HG03378 (cell line): Measurements from ENCODE around the gene TMEM187.

Source experiments
- ATAC-seq: cut with Tn5 transposase; IDR thresholded peaks from one replicate; pipeline ENCODE4 v1.9.1; 2021; ENCODE audit warnings: mild to moderate bottlenecking, moderate library complexity; ENCODE audit not compliant: unreplicated experiment

The TMEM187 gene

GRCh38 chrX:153934762-153935325 lies 37.7 kb upstream of the TMEM187 start, which contains the start of gene NAA10:
TSS of gene NAA10 (minus strand) at chrX:153935037. CDS start at chrX:153934904, 133 bp downstream.
- ATAC-seq: no peak

GRCh38 chrX:153935326-153935851 lies 37.2 kb upstream of the TMEM187 start:
- ATAC-seq: no peak

DNA sequence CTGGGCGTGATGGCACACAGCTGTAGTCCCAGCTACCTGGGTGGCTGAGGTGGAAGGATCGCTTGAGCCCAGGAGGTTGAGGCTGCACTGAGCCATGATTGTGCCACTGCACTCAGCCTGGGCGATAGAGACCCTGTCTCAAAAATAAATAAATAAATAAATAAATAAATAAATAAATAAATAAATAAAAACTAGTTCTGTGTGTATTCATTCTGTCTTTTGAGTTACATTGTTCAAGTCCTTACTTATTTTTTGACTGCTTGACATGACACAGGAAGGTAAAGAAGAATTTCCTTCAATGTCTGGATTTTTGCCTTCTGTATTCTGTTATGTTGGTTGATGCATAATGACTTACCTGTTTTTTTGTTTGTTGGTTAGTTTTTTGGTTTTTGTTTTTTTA lies 35.5 kb upstream of the TMEM187 start:
- no peak for ATAC-seq

DNA sequence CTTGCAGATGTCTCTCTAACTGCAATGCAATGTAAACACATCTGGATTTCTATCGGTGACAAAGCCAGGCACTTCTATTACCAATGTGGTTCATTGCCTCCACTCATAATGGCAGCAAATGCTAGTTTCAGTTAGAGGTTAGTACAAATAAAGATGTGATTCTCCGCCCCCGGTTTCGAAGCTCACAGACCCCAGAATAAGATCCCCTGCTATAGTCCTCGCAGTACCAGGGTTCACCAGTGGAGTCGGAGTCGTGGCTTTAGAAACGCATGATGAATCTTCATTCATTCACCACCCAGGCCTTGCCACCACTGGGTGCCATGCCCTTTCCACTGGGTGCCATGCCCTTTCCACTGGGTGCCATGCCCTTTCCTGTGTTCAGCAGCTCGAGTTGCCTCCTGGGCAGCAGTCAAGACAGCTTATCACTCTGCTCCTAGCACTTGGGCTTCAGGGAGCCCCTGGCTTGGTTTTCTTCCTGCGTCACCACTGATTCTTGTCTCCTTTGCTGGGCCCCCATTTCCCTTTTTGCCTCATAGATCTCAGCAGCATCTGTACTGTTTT lies 34.2 kb upstream of the TMEM187 start:
- no peak for ATAC-seq

GRCh38 chrX:153939573-153939972 lies 33.0 kb upstream of the TMEM187 start:
- no peak for ATAC-seq

- no peak for ATAC-seq
These were observed 31.0 kb upstream of the TMEM187 start for GRCh38 chrX:153941336-153942252.

DNA sequence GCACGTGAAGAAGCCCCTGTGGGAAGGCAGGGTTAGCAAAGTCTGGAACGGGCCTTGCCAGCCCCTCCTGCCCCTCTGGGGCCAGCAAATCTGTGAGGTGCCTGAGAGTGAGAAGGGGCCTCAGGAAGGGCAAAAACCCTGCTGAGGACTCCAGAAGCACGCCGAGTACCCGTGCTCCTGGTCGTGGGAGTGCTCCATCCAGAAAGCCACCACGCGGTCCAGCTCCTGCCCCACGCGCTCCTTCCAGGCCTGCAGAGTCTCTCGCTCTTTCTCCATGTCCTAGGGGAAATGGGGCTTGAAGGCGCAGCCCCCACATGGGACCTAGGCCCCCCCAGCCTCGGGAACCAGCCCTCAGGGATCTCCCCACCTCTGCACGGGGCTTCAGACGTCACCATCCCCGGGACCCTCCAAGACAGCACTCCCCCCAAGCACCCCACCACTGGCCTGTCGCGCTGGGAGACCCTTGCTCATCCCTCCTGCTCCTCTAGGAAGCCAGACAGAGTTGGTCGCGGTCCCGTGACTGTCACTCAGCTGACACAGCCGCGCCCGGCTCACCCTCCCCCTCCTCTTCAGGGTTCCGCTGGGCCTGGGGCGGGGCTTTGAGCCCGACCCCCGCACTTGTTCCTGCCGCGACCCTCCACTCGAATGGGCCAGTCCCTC lies 28.3 kb upstream of the TMEM187 start, which contains the start of gene RENBP:
Gene RENBP, minus strand, starts transcription at position 504 of the 660 bp plus-strand sequence. Its CDS starts 33 bp downstream, at position 471.
- no peak for ATAC-seq

GRCh38 chrX:153944800-153945150 lies 27.8 kb upstream of the TMEM187 start:
- ATAC-seq: no peak

DNA sequence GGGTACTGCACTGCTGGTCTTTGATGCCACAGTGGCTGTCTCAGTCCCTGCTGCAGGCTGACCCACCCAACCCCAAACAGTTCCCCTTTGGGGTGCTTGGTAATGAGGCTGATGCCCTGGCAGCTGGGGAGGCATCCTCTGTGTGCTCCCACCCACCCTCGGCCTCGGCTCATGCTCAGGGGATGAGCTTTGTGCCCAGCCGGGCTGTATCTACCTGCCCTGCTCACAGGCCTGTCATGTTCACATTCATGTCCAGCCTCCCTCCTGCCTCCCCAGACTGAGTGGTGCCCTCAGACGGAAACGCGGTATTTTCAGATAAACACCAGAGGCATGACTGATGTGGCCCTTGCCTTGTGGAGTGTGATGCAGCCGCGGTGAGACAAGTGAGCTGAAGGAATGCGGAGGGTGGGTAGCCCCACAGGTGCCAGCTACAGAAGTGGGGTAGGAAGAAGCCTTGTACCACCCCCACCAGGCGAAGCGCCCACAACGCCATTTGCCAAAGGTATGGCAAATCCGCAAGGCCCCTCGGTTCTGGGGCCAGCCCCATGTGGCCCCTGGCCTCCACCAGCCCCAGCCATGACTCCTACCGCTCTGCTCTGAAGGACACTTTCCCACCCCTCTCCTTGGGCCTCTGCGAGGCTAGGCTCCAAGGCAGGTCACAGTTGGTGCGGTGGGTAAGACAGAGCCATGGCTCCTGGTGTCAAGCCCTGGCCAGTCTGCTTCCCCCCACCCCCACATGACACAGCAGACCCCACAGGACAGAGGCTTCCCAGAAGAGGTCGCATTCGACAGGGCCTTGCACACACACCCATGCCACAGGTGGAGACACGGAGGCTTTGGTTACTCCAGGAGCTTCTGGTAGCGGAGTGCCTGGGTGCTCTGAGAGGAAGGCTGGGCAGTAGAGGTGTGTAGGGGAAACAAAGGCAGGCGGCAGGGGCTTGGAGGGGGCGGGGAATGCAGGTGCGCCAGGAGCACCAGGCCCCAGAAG lies 26.3 kb upstream of the TMEM187 start:
- ATAC-seq: no peak

- ATAC-seq: peak; percentile 58
These were observed 25.4 kb upstream of the TMEM187 start for GRCh38 chrX:153947009-153947769.

- no peak for ATAC-seq
These were observed 24.5 kb upstream of the TMEM187 start for GRCh38 chrX:153948002-153948466.

DNA sequence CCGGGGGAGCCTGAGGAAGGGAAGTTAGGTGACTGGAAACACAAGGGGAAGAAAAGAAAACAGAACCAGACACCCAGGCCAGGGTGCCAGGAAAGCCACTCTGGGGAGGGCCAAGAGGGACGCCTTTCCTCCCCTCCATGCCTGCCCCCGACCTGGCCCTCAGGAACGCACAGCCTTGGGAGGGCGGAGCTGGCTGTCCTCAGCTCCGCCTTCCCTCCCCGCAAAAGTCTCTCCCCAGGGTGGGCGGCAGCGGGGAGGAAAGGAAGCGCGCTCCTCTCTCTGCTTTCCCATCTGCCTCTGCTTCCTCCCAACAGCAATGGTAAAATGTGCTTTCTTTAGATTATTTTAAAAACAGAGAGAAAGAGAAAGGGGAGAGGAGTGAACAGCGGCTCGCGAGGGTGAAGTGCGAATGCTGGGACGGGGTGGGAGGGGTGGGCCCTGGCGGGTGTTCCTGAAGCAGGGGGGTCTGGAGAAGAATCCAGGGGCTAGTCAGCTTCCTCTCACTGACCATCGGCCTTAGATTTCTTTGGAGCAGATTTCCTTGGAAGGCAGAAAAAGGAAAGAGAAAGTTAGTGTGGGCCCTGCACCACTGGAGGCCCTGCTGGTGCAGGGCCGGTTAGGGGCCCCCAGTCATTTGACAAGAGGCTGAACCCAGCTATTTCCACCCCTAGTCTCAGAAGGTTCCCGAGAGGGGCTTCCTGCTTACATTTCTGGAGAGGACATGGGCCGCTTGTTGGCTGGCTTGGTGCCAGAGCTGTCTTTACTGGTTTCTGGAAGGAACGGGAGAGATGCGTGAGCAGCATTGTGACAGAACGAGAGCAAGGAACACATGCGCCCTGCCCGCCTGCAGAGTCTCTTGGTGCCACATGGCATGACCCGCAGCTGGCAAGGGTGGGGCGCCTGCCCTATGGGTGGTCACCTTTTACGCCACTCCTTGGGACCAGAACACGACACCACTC lies 23.4 kb upstream of the TMEM187 start:
- no peak for ATAC-seq

DNA sequence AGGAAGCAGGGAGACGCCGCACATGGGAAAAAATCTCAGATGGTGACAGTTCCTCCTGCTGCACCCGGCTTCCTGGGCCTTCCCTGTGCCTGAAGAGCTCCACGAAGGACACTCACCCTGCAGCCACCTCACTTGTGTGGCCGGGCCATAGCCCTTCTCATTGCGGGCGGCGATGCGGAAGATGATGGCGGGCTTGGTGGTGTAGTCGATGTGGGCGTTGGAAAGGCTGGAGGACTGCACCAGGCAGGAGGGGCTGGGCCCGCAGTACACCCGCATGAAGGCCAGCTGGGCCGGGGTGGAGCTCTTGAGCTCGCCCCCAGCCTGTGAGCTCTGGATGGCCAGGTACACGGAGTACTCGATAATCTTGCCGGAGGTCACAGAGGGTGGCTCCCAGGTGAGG lies 22.4 kb upstream of the TMEM187 start:
- no peak for ATAC-seq

GRCh38 chrX:153951683-153952372 lies 20.7 kb upstream of the TMEM187 start:
- ATAC-seq: no peak

GRCh38 chrX:153952373-153953026 lies 20.1 kb upstream of the TMEM187 start:
- ATAC-seq: no peak

GRCh38 chrX:153953342-153953830 lies 19.2 kb upstream of the TMEM187 start:
- ATAC-seq: no peak
